Measurements from ENCODE around the gene B3GNT4. TPM values are rescaled to one million over a fixed set of nuclear protein-coding genes. Genes with fewer than 3 reads are reported as not detected.

The B3GNT4 gene
- polyA plus RNA-seq, 1 experiment = 0.12 TPM

DNA sequence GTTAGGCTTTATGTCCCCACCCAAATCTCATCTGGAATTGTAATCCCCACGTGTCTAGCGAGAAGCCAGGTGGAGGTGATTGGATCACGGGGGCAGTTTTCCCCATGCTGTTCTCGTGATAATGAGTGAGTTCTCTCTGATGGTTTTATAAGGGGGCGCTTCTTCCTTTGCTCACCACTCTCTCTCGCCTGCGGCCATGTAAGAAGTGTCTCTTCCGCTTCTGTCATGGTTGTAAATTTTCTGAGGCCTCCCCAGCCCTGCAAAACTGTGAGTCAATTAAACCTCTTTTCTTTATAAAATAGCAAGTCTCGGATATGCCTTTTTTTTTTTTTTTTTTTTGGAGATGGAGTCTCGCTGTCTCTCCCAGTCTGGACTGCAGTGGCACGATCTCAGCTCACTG is 42.7 kb upstream of the B3GNT4 start:
- TF ChIP-seq, protein P1, sequence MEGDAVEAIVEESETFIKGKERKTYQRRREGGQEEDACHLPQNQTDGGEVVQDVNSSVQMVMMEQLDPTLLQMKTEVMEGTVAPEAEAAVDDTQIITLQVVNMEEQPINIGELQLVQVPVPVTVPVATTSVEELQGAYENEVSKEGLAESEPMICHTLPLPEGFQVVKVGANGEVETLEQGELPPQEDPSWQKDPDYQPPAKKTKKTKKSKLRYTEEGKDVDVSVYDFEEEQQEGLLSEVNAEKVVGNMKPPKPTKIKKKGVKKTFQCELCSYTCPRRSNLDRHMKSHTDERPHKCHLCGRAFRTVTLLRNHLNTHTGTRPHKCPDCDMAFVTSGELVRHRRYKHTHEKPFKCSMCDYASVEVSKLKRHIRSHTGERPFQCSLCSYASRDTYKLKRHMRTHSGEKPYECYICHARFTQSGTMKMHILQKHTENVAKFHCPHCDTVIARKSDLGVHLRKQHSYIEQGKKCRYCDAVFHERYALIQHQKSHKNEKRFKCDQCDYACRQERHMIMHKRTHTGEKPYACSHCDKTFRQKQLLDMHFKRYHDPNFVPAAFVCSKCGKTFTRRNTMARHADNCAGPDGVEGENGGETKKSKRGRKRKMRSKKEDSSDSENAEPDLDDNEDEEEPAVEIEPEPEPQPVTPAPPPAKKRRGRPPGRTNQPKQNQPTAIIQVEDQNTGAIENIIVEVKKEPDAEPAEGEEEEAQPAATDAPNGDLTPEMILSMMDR (IDR thresholded peaks at IDR 0.05; ENCODE audit: low read depth, low read length) = no peak
- no peaks in the 10 kb centered on the region for H3K9me3 ChIP-seq (ENCODE audit: control insufficient read depth, insufficient read depth, low read length)
- no peak overlapping the region for H3K4me3 ChIP-seq (ENCODE audit: low read depth, low read length)
- ChIA-PET CTCF (no interaction called here), POLR2A (no interaction called here)
- no peak for DNase-seq (ENCODE audit: low read depth, low spot score)
- peaks cover 7% of the 10 kb centered on the region for H3K27me3 ChIP-seq (ENCODE audit: control insufficient read depth, insufficient read depth, low read length)
- no peak overlapping the region for H3K27ac ChIP-seq (ENCODE audit: low read depth, low read length)

DNA sequence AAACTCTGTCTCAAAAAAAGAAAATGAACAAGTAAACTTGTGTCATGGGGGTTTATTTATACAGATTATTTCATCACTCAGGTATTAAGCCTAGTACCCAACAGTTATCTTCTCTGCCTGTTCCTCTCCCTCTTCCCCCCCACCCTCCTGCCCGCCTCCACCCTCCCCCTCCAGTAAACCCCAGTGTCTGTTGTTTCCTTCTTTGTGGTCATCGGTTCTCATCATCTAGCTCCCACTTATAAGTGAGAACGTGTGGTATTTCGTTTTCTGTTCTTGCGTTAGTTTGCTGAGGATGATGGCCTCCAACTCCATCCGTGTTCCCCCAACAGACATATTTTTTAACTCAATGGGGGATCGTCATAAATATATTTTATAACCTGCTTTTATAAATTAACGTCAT is 41.8 kb upstream of the B3GNT4 start:
- no peak for DNase-seq (ENCODE audit: low read depth, low spot score)
- TF ChIP-seq, protein P1 (IDR thresholded peaks at IDR 0.05; ENCODE audit: low read depth, low read length) = no peak
- no peak overlapping the region for H3K27ac ChIP-seq (ENCODE audit: low read depth, low read length)
- ChIA-PET CTCF (no interaction called here), POLR2A (no interaction called here)
- no peaks in the 10 kb centered on the region for H3K9me3 ChIP-seq (ENCODE audit: control insufficient read depth, insufficient read depth, low read length)
- peaks cover 7% of the 10 kb centered on the region for H3K27me3 ChIP-seq (ENCODE audit: control insufficient read depth, insufficient read depth, low read length)
- H3K4me3 ChIP-seq (ENCODE audit: low read depth, low read length) = no peak overlapping the region

GRCh38 chr12:122162976-122163375 is 40.5 kb upstream of the B3GNT4 start:
- TF ChIP-seq, protein P1 (IDR thresholded peaks at IDR 0.05; ENCODE audit: low read depth, low read length) = no peak
- no peaks in the 10 kb centered on the region for H3K9me3 ChIP-seq (ENCODE audit: control insufficient read depth, insufficient read depth, low read length)
- POLR2A ChIA-PET = no interaction called here
- no peak overlapping the region for H3K27ac ChIP-seq (ENCODE audit: low read depth, low read length)
- peaks cover 7% of the 10 kb centered on the region for H3K27me3 ChIP-seq (ENCODE audit: control insufficient read depth, insufficient read depth, low read length)
- CTCF ChIA-PET = no interaction called here
- H3K4me3 ChIP-seq (ENCODE audit: low read depth, low read length) = no peak overlapping the region
- no peak for DNase-seq (ENCODE audit: low read depth, low spot score)

- CTCF ChIA-PET = interaction anchor here (1.0 to 1.9 kb wide), 2 partner anchors 24 to 43 kb away, joined by 3 to 8 read pairs; no protein-coding TSS in a partner anchor
- H3K9me3 ChIP-seq (ENCODE audit: control insufficient read depth, insufficient read depth, low read length) = no peaks in the 10 kb centered on the region
- H3K27me3 ChIP-seq (ENCODE audit: control insufficient read depth, insufficient read depth, low read length) = peaks cover 9% of the 10 kb centered on the region
- no peak overlapping the region for H3K27ac ChIP-seq (ENCODE audit: low read depth, low read length)
- no peak for DNase-seq (ENCODE audit: low read depth, low spot score)
- no peak overlapping the region for H3K4me3 ChIP-seq (ENCODE audit: low read depth, low read length)
- TF ChIP-seq, protein P1 (IDR thresholded peaks at IDR 0.05; ENCODE audit: low read depth, low read length) = no peak
- POLR2A ChIA-PET = interaction anchor here (0.5 to 0.6 kb wide), 2 partner anchors 10 to 253 kb away, joined by 3 read pairs; no protein-coding TSS in a partner anchor
Observed at GRCh38 chr12:122166422-122167349, 36.8 kb upstream of the B3GNT4 start.

- no peak overlapping the region for H3K4me3 ChIP-seq (ENCODE audit: low read depth, low read length)
- DNase-seq (ENCODE audit: low read depth, low spot score) = no peak
- TF ChIP-seq, protein P1 (IDR thresholded peaks at IDR 0.05; ENCODE audit: low read depth, low read length) = no peak
- ChIA-PET CTCF (interaction anchor here (0.6 to 1.9 kb wide), 3 partner anchors 23 to 47 kb away, joined by 3 to 8 read pairs (median 3); no protein-coding TSS in a partner anchor), POLR2A (interaction anchor here (0.5 to 0.6 kb wide), 2 partner anchors 11 to 252 kb away, joined by 3 read pairs; no protein-coding TSS in a partner anchor)
- H3K27ac ChIP-seq (ENCODE audit: low read depth, low read length) = no peak overlapping the region
- no peaks in the 10 kb centered on the region for H3K9me3 ChIP-seq (ENCODE audit: control insufficient read depth, insufficient read depth, low read length)
- peaks cover 8% of the 10 kb centered on the region for H3K27me3 ChIP-seq (ENCODE audit: control insufficient read depth, insufficient read depth, low read length)
Observed at GRCh38 chr12:122167356-122167925, 36.1 kb upstream of the B3GNT4 start.

All from AG04450 (cell line).